ENCODE data around the gene ATP1A3.
"Not testable (repeated sequence)": the region's sequence is repeated elsewhere in the genome, so short reads cannot be mapped to it uniquely, and the experiment has no call there.

ATP1A3 gene

DNA sequence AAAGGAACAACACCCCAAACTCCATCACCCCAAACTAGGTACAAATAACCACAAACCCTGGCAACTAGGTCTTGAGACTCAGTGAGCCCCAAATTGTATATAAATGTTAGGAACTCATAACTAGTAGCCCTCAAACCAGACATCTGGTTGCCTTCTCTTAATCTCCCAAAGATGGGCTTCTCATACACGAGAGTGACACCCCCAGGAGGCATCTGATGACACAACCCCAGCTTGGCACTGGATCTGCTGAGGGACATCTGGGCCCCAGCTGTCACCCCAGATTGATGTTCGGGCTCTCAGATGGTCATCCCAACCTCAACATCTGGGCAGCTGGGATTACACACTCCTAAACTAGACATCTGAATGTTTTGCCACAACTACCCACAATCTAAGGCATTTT is 49.7 kb downstream of the ATP1A3 start:
- FAIRE-seq = no peak

DNA sequence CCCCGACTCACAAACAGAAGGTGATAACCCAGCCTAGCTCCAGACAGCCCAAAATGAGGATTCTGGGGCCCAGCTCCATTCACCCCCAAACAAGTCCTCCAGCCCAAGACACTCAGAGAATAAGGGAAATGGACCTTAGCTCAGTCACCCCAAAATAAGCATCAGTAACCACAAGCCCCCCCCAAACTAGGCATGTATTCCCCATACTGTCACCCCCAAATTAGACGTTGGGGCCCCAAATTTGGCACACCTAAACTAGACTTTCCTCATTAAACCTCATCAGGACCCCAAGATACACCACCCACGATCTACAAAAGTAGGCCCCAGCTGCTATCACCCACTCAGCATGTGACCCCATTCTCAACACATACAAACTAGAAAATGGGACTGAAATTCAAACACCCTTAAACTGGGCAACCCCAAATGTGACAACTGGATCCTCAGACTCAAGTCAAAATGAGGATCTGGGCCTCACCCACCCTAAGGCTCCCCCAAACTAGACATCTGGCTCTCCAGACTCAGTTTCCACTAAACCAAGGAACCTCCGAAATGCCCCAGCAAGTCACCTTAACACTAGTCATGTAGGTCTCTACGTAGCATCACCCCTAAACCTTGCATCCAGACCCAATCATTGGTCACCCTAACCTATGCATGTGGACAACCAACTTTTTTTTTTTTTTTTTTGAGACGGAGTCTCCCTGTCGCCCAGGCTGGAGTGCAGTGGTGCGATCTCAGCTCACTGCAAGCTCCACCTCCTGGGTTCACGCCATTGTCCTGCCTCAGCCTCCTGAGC is 52.4 kb downstream of the ATP1A3 start:
- no peak for FAIRE-seq

DNA sequence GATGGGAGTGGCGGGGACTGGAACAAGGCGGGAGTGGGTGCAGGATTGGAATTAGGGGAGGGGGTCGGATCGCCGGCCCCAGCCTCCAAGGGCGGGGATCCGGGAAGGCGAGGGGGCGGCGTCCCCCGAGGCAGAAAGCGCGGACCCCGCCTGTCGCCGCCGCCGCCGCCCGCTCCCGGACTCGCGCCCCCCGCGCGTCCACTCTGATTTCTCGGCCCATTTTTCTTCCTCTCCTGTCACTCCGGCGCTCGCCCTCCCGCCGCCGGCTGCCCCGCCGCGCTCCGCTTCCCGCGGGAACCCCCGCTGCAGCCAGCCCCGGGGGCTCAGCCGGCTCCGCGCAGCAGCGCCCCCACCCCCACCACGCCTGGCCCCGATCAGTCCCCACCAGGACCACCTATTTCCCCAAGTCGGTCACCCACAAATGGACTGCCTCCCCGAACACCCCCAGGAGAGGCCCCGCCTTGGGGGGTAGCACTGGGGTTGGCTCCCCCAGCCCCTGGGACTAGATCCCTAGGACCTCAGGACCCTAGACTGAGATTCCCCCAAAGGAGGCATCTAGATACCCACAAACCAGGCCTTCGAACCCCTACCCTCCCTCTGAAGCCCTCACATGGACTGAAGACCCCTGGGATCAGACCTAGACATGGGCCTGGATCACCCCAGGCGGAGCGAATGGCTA is 53.2 kb downstream of the ATP1A3 start:
- FAIRE-seq = no peak

DNA sequence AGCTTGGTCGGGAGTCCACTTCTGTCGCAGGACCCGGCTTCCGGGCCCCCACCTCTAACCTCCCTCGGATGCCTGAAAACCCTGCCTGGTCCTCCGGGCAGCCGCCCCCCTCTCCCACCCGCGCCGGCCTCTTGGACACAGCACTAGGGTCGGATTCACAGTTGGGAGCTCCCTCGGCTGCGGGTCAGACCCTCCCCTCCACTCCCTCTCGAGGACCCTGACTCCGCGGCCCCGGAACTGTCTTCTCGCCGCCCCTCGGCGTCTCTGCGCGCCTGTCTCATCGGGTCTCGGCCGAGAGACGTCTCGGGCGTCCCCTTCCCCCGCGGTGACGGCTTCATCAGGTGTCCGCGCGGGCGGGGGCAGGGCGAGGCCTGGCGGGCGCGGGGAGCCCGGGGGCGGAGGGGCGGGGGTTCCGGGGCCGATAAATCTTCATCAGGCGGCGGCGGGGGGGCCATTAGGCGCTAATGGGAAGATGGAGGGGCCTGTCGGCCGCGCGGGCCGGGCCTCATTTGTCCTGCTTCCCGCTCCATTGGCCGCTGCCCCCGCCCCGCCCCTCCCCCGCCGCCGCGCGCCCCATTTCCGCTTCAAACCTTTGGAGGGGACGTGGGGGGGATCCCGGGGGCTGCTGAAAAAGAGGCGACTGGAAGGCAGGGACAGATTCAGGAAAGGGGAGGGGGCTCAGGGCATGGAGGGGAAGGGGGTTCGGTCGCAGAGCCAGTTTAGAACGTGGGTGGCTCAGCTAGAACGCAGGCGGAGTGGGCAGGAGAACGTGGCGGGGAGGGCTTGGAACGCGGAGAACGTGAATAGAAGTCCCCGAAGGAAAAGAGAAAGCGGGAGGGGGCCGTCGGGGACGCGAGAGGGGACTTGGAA is 53.9 kb downstream of the ATP1A3 start:
- FAIRE-seq = no peak

DNA sequence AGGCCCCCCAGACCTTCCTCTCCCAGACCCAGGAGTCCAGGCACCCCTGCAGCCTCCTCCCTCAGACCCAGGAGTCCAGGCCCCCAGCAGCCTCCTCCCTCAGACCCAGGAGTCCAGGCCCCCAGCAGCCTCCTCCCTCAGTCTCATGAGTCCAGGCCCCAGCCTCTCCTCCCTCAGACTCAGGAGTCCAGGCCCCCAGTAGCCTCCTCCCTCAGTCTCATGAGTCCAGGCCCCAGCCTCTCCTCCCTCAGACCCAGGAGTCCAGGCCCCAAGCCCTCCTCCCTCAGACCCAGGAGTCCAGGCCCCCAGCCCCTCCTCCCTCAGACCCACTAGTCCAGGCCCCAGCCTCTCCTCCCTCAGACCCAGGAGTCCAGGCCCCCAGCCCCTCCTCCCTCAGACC is 54.8 kb downstream of the ATP1A3 start:
- FAIRE-seq = not testable (repeated sequence)

DNA sequence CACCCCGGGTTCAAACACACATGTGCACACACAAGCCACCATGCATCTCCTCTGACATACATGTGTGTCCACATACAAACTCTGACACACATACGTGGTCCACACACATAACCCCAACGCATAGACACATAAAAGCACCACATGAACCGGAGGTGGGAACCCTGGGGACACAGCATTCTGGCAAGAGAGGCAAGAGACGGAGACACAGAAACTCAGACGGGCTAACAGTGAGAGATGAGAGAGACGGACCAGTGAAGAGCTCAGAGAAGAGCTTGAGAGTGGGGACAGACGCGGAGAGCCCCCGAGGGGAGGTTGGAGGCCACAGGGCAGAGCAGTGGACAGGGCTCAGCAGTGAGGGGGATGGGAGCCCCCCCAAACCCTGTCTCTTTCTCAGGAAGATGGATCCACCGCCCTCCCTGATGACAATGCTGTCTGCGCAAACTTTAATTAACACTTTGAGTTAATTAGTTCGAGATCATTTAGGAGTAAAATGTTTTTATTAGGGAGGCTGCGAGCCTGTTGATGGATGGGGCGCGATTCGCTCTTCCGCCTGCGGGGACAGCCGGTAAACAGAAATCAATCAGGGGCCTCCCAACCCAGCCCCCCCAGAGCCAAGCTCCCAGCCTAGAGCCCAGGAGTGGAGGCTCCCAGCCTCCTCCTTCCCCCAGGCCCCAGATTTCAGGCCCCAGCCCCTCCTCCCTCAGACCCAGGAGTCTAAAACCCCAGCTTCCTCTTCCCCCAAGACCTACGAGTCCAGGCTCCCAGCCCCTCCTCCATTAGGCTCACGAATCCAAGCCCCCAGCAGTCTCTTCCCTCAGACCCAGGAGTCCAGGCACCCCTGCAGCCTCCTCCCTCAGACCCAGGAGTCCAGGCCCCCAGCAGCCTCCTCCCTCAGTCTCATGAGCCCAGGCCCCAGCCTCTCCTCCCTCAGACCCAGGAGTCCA is 56.2 kb downstream of the ATP1A3 start:
- FAIRE-seq = no peak

DNA sequence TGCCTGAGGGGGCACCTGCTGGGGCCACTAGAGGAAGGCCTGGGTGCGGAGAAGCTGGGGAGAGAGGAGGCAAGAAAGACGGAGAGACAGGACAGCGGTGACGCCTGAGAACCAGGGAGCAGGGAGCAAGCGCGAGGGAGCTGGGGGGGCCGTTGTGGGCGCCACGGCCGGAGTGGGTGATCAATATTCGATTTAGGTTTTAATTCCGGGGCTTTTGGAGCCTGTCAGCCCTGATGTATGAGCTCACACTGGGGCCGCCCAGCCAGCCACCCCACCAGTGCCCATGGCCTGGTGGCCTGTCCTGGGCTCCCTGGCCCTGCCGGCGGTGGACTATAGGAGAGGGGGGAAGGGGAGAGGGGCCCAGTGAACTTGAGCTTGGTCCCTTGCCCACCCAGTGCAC is 57.1 kb downstream of the ATP1A3 start:
- FAIRE-seq = no peak

DNA sequence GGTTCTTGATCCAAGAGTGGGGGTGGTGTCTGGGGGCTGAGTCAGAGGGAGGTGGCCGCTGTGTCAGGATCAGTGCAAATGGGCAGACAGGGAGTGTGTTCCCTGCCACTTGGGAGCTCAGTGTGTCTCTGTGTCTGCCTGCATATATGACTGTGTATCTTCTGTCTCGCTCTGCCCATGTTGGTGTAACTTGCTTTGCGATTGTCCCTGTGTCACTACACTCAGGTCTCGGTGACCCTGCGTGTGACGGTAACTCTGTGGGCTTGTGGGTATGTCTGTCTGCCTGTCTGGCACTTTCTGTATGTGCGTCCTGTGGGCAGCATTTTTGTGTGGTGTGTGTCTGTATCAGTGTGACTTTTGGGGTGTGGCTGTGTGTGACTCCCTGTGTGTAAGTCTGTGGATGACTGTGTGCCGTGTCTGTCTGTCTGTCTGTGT is 57.6 kb downstream of the ATP1A3 start:
- no peak for FAIRE-seq

DNA sequence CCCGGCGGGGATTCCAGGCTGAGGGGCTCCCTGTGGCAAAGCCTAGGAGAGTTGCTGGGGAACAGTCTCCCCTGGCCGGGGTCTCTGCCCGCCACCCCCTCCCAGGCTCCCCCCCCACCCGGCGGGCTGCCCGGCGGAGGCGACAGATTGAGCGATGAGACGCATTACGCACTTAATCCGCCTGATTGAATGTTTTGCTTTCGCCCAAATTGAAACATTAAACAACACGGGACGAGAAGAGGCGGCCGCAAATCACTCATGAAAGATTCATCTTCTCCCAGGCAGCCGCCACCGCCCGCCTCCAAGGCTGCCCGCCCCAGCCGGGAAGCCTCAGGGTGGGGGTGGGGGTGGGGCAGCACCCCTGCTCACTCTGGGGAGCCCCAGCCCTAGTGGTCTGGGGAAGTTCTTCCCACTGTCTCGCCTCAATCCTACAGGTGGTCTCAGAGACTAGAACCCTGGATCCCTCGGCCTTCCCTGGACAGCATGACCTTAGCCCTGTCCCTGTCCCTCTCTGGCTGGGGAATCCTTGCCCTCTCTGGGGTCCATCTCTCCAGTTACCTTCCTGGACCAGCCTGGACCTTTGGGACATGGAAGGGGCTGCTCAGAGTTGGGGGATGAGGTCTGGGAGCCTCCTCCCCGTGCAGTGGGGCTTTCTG is 58.1 kb downstream of the ATP1A3 start:
- no peak for FAIRE-seq

DNA sequence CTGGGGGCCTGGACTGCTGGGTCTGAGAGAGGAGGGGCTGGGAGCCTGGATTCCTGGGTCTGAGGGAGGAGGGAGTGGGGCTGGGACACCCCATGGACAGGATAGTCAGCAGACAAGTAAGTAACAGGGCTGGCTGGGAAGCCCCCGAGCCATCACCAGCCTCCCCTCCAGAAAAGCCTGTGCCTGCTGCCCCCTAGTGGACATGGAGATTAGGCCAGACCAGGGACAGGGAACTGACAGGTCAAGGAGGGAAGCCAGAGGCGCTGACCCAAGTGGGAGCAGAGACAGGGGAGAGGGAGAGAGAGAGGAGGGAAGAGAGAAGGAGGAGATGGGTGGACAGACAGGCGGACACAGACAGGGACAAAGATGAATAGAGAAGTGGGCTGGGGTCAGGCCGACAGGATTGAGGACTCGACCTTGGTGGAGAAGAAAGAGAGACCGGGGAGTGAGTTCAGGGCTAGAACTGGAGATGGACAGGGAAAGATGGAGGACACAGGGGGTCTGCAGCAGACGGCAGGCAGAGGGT is 59.1 kb downstream of the ATP1A3 start:
- no peak for FAIRE-seq

DNA sequence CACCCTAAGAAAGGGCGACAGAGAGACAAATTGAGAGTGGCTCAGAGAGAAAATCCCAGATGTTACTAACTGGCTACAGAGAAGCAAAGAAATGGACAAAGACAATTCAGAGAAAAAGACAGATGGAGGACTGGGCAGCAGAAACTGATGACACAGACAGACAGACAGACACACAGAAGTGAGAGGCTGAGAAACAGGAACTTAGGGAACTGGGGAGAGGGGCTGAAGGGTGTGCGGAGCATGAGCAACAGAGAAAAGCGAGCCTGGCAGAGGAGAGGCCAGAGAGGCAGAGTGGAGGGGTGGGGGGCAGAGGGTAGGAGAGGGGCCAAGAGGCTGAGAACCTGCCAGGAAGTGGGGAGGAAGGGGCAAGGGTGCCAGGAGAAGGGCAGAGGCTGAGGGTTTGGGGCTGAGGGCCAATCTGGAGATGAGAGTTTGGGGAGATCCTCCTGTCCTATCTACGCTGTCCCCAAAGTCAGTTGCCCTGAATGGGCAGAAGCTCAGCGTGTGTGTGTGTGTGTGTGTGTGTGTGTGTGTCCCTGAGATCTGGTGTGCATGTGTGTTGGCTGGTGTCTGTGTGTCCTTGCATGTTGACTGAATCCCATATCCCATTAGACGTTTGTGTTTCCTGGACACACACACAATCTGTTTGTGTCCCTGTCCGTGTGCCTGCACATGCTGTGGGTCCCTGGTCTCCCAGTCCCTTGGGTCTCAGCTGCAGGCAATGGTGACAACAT is 60.2 kb downstream of the ATP1A3 start:
- no peak for FAIRE-seq

DNA sequence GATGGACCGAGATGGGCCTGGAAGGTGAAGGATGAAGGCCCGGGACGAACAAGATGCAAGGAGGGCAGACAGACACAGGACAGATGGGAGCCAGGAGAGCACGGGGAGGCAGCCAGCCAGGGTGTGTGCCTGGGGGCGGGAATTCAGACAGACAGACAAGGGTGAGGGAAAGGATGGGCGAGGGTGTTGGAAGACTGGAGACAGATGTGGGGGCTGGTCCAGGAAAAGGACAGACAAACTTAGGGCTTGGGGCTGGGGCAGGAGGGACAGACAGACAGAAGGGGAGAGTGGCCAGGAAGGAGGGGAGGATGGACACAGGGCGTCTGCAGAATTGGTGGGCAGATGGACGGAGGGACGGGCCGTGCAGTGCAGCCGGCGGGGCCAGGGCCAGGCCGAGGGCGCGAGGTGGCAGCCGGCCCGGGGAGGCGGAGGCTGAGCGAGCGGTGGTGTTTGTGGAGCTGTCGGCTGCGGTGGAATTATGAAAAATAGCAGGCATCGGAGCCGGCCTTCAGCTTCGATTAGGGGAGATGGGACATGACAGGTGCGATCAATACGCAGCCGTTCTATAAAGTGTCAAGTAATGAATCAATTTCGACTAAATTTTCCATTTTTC is 61.2 kb downstream of the ATP1A3 start:
- FAIRE-seq = no peak

DNA sequence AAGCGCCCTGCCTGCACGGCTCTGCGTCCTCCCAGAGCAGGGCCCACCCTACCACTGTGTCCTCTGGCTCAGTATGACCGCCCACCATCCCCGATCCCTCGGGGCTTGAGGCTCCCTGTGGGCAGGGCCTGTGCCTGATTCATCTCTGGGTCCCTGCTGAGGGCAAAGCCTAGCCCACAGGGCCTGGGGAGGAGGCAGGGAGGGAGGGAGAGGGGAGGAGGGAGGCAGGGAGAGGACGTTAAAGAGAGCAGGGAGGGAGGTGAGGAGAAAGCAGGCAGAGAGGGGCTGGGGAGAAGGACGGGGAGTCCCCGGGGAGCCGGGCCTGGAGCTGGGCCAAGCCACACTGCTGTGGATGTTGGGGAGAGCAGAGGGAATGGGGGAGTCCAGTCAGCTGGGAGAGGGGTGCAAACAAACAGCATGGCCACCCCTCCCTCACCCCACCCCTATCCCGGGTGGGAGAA is 61.7 kb downstream of the ATP1A3 start:
- no peak for FAIRE-seq

DNA sequence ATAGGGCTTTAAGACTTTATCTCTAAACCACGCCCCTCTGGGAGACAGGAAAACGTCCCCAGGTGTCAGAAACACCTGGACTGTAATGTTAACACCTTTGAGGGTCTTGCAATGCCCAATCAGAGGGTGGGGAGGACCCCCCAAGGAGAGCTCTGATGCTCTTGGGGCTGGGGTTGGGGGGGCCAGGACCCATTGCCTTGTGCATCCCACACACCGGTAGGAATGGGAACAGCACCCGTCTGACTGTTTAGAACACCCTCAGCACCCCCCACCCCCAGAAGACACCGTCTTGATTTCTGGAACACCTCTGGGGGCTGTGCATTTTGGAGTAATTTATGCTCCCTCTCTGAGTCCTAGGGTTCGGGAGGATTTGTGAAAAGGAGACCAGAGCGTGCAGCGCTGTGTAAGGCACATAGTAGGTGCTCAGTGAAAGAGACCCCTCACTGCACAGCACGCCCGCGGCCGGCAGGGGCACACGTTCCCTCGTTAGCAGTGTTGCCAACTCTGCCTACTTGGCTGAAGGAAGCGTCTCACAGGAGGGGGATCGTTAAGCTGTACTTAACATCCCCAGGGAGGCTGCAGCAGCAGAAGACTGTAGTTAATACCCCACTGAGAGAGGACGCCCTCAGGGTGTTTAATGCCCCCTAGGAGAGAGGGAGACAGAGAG is 63.0 kb downstream of the ATP1A3 start:
- FAIRE-seq = no peak

DNA sequence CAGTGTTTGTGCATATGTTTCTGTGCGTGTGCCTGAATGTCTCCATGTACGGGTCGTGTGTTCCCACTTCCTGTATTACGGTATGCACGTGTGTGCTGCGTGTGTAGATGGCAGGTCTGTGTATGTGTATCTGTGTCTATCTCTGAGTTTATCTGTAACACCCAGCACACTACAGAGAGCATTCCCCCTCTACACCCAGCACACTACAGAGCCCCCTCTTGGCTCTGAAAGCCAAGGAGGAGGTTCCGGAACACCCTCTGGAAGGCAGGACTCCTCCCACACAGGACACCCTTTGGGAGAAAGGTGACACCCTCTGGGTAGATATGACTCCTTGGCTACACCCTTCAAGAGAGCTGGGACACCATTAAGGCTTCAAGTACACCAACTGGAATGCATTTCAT is 63.7 kb downstream of the ATP1A3 start:
- FAIRE-seq = no peak

DNA sequence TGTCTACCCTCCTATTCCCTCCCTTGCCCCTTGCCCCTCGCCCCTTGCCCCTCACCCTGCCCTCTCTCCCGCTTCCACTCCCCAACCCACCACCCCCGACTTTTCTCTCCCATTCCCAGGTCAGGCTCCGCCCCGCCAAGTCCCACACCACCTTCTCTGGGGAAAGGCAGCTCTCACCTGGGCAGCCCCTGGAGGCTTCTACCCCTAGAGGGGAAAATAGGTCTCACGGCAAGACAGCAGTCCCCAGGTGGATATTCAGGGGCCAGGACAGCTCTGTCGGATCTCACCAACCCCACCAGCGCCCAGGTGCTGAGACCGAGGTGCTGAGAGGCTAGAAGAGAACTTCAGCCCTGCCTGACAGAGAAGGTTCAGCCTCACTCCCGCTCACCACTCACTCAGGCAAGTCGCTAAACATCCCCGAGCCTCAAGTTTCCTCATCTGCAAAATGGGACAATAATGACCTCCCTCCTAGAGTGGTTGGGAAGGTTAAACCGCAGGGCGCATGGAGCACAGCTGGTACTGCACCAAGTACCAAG is 64.4 kb downstream of the ATP1A3 start:
- no peak for FAIRE-seq

DNA sequence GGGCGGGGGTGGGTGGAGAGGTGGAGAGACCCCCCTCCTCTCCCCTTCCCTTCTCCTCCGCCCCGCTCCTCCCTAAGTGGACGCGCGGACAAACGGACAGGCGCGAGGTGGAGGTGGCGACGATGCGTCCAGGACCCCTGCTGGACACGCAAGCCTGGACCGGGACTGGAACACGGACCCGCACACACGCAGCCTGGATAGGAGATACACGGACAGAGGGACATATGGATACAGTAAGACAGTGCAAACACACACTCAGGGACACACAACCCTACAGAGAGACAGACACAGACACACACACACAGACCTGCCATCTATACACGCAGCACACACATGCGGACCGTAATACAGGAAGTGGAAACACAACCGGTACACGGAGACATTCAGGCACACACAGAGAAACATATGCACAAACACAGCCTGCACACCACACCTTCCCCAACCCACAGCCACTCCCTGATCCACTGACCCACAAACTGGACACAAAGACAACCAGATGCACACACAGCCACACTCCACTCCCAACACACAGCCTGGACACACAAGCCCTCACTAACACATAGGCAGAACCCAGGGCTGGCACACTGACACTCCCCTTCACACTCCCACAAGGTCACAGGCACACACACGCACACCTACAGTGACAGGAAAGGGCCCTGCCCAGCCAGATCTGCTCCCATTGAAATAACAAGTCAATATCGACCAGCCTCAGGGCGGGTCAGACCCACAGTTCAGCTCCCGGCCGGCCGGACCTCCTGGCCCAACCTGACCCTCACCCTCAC is 65.1 kb downstream of the ATP1A3 start:
- FAIRE-seq = no peak

DNA sequence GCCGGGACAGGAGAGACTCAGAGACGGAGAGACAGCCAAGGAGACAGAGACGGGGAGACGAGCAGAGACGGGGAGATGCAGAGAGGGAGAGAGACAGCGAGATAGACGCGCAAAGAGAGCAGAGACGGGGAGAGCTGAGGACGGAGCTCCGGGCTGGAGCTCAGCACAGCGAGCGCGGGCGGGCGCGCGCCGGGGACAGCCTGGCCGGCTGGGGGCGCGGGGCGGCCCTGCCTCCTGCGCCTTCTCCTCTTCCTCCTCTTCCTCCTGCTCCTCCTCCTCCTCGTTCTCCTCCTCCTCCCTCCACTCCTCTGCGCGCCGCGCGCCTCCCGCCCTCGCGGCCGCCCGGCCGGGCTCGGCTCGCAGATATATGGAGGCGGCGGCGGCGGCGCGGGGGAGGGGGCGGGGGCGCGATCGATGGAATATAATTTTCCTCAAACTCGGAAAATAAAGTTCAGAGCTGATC is 65.8 kb downstream of the ATP1A3 start, which contains the start of gene ERFL:
ERFL (minus strand) TSS at position 229 of the 463 bp plus-strand sequence. CDS start 15,530 bp downstream, outside the sequence.
- FAIRE-seq = no peak

Measured in colon (tissue), 2 donors.